HEK293 (cell line): ENCODE measurements around the gene ZNF532.

Experiments
- ATF2 ChIP-seq: fragments of 450-650 bp; formaldehyde crosslinking; IDR thresholded peaks from 2 replicates; pipeline ENCODE4 v1.5.1; 2016; ENCODE audit warnings: missing biosample characterization, missing genetic modification characterization, low read depth
- BCL11A ChIP-seq: fragments of 450-650 bp; formaldehyde crosslinking; IDR thresholded peaks from 2 replicates; pipeline ENCODE4 v1.5.1; 2016; ENCODE audit warnings: low read depth, missing biosample characterization, missing genetic modification characterization
- PRDM2 ChIP-seq: fragments of 450-650 bp; formaldehyde crosslinking; IDR thresholded peaks from 2 replicates; pipeline ENCODE4 v1.5.1; 2016; ENCODE audit warnings: missing biosample characterization, missing genetic modification characterization, borderline replicate concordance
- ZBTB26 ChIP-seq: fragments of 450-650 bp; formaldehyde crosslinking; optimal IDR thresholded peaks from 2 replicates; pipeline ENCODE3; 2016; ENCODE audit warnings: missing biosample characterization, mild to moderate bottlenecking, missing genetic modification characterization
- ZNF335 ChIP-seq: fragments of 450-650 bp; formaldehyde crosslinking; conservative IDR thresholded peaks from 2 replicates; pipeline ENCODE4 v1.5.1; 2016; ENCODE audit warnings: missing biosample characterization, missing genetic modification characterization
- ZNF350 ChIP-seq: fragments of 450-650 bp; formaldehyde crosslinking; IDR thresholded peaks from 2 replicates; pipeline ENCODE4 v1.5.0; 2017; ENCODE audit warnings: missing biosample characterization, mild to moderate bottlenecking, missing genetic modification characterization
- ZNF549 ChIP-seq: fragments of 450-650 bp; IDR thresholded peaks from 2 replicates; pipeline ENCODE4 v1.5.1; 2018; ENCODE audit warnings: missing biosample characterization, missing genetic modification characterization, mild to moderate bottlenecking, inconsistent platforms, moderate library complexity

- TF ChIP-seq ATF2 (tag by site-specific recombination) (no peak), ZNF549 (tag by site-specific recombination) (no peak), BCL11A (tag by site-specific recombination) (no peak), ZNF350 (no peak), ZNF335 (no peak), PRDM2 (tag by site-specific recombination) (no peak), ZBTB26 (tag by site-specific recombination) (no peak)
Measured at GRCh38 chr18:58861861-58862301, 2.8 kb upstream of the ZNF532 start.
